Erythroblast (primary cell): ENCODE measurements around the gene DIAPH3.

Experiments
- GATA1 ChIP-seq: IDR thresholded peaks from 2 replicates; pipeline ENCODE4 v1.6.1; 2011; ENCODE audit warnings: low read depth, mild to moderate bottlenecking, control low read depth, low read length, moderate library complexity
- POLR2A ChIP-seq: IDR thresholded peaks from 2 replicates; pipeline ENCODE4 v1.6.1; 2011; ENCODE audit warnings: mild to moderate bottlenecking, low read length

DNA sequence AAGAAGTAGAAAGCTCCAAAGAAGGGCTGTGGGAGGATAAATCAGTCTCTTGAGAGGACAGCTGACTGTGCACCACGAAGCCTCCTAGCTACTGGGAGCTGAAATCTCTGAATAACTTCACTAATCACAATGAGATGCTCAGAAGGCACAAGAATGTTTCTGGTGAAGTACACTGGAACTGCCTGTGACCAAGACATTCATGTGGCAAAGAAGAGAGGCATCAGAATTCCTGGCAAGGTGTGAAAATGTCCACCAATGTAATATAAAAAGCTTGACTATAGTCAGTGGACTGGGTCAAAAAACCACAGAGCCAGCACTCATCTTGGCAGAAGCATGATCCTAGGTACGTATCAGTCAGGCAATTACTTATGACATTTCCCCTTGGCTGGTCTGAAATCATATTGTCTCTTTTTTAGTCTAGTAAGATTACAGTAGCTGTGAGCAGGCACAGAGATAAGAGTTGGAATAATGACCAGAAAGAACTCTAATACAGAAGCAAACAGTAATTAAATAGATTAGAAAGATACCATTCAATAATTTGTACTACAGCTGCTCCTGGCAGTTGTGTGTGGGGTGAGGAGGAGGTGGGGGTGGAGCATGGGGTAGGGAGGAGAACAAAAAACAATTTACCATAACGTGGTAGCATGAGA, 434.7 kb downstream of the DIAPH3 start:
- TF ChIP-seq POLR2A (no peak), GATA1 (no peak)
